ENCODE measurements around the gene GNPTG. TPM values are rescaled to one million over a fixed set of nuclear protein-coding genes. Genes with fewer than 3 reads are reported as not detected.

The GNPTG gene
- total RNA-seq, 1 donor from 2014 or later = 55.6 TPM

DNA sequence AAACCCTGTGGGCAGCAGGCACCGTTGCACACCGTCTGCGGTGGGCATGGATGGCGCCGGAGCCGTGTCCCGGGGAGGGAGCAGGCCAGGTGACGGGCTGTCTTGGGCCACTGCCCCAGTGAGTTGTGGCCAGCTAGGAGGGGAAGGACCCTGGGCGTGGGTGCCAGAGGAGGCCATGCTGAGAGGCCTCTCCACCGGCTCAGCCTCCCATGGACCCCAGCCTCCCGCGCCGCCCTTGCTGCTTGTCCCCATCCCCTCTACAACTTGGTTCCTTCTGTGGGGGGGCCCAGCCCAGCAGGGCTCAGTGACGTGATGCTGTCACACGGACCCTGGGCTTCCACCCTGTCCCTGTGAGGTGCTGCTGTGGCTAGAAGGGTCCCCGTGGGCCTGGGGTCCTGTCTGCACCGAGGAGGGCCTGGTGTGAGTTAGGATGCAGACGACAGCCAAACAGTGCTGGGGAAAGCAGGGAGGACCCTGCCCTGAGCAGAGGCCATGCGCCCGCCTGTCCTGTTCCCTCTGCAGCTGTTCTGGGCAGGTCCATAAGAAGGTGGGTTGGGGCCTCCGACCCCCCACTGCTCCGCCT, 31.0 kb upstream of the GNPTG start:
- H3K9me3 Mint-ChIP-seq = no peaks in the 10 kb centered on the region
- H3K4me3 Mint-ChIP-seq = no peak overlapping the region
- DNase-seq (ENCODE audit: extremely low spot score, unreplicated experiment) = no peak
- no peak overlapping the region for H3K27ac Mint-ChIP-seq
- TF ChIP-seq, protein P1, sequence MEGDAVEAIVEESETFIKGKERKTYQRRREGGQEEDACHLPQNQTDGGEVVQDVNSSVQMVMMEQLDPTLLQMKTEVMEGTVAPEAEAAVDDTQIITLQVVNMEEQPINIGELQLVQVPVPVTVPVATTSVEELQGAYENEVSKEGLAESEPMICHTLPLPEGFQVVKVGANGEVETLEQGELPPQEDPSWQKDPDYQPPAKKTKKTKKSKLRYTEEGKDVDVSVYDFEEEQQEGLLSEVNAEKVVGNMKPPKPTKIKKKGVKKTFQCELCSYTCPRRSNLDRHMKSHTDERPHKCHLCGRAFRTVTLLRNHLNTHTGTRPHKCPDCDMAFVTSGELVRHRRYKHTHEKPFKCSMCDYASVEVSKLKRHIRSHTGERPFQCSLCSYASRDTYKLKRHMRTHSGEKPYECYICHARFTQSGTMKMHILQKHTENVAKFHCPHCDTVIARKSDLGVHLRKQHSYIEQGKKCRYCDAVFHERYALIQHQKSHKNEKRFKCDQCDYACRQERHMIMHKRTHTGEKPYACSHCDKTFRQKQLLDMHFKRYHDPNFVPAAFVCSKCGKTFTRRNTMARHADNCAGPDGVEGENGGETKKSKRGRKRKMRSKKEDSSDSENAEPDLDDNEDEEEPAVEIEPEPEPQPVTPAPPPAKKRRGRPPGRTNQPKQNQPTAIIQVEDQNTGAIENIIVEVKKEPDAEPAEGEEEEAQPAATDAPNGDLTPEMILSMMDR (conservative IDR thresholded peaks at IDR 0.05) = no peak
- H3K36me3 Mint-ChIP-seq = peaks cover 10% of the 10 kb centered on the region
- H3K4me1 Mint-ChIP-seq (ENCODE audit: unreplicated experiment) = no peaks in the 10 kb centered on the region
- H3K27me3 Mint-ChIP-seq = no peaks in the 10 kb centered on the region

DNA sequence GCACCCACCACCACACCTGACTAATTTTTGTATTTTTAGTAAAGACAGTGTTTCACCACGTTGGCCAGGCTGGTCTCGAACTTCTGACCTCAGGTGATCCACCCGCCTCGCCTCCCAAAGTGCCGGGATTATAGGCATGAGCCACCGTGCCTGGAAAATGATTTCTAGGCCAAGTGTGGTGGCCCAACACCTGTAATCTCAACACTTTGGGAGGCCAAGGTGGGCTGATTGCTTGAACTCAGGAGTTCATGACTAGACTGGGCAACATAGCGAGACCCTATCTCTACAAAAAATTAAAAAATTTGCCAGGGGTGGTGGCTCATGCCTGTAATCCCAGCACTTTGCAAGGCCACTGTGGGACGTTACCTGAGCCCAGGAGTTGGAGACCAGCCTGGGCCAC, 29.3 kb upstream of the GNPTG start:
- H3K27me3 Mint-ChIP-seq = no peaks in the 10 kb centered on the region
- H3K27ac Mint-ChIP-seq = no peak overlapping the region
- H3K4me1 Mint-ChIP-seq (ENCODE audit: unreplicated experiment) = no peaks in the 10 kb centered on the region
- no peak for DNase-seq (ENCODE audit: extremely low spot score, unreplicated experiment)
- TF ChIP-seq, protein P1 (conservative IDR thresholded peaks at IDR 0.05) = no peak
- peaks cover 7% of the 10 kb centered on the region for H3K36me3 Mint-ChIP-seq
- no peaks in the 10 kb centered on the region for H3K9me3 Mint-ChIP-seq
- H3K4me3 Mint-ChIP-seq = no peak overlapping the region

GRCh38 chr16:1323296-1324239, 28.2 kb upstream of the GNPTG start:
- Mint-ChIP-seq H3K27ac (no peak overlapping the region), H3K27me3 (no peaks in the 10 kb centered on the region), H3K9me3 (no peaks in the 10 kb centered on the region), H3K4me1 (ENCODE audit: unreplicated experiment) (no peaks in the 10 kb centered on the region), H3K4me3 (no peak overlapping the region), H3K36me3 (peaks cover 3% of the 10 kb centered on the region)
- no peak for DNase-seq (ENCODE audit: extremely low spot score, unreplicated experiment)
- TF ChIP-seq, protein P1 (conservative IDR thresholded peaks at IDR 0.05) = no peak

- peaks cover 3% of the 10 kb centered on the region for H3K36me3 Mint-ChIP-seq
- H3K27me3 Mint-ChIP-seq = no peaks in the 10 kb centered on the region
- no peak overlapping the region for H3K4me3 Mint-ChIP-seq
- H3K27ac Mint-ChIP-seq = no peak overlapping the region
- no peak for DNase-seq (ENCODE audit: extremely low spot score, unreplicated experiment)
- no peaks in the 10 kb centered on the region for H3K9me3 Mint-ChIP-seq
- TF ChIP-seq, protein P1 (conservative IDR thresholded peaks at IDR 0.05) = no peak
- no peaks in the 10 kb centered on the region for H3K4me1 Mint-ChIP-seq (ENCODE audit: unreplicated experiment)
These were observed 27.4 kb upstream of the GNPTG start for GRCh38 chr16:1324286-1324826.

DNA sequence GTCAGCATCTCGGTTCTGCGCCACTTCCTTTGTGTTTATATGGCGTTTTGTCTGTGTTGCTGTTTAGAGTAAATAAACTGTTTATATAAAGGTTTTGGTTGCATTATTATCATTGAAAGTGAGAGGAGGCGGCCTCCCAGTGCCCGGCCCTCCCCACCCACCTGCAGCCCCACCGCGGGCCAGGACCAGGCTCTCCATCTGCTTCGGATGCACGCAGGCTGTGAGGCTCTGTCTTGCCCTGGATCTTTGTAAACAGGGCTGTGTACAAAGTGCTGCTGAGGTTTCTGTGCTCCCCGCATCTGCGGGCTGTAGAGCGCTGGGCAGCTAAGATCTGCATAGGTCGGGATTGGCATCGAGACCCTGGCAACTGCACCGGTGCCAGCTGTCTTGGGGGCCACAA, 26.5 kb upstream of the GNPTG start:
- H3K27ac Mint-ChIP-seq = no peak overlapping the region
- no peak overlapping the region for H3K4me3 Mint-ChIP-seq
- H3K36me3 Mint-ChIP-seq = peaks cover under 1% of the 10 kb centered on the region
- no peaks in the 10 kb centered on the region for H3K9me3 Mint-ChIP-seq
- DNase-seq (ENCODE audit: extremely low spot score, unreplicated experiment) = no peak
- TF ChIP-seq, protein P1 (conservative IDR thresholded peaks at IDR 0.05) = no peak
- no peaks in the 10 kb centered on the region for H3K4me1 Mint-ChIP-seq (ENCODE audit: unreplicated experiment)
- H3K27me3 Mint-ChIP-seq = no peaks in the 10 kb centered on the region

All from type B pancreatic cell (in vitro differentiated cells).